HG03175 (cell line): ENCODE measurements around the gene PPP1R12C.
A peak's percentile ranks its signal among the peaks of the same experiment; 100 is the strongest.
"Not testable (repeated sequence)": the region's sequence is repeated elsewhere in the genome, so short reads cannot be mapped to it uniquely, and the experiment has no call there.

ENCODE experiments used
- ATAC-seq: cut with Tn5 transposase; IDR thresholded peaks from one replicate; pipeline ENCODE4 v1.9.1; 2021; ENCODE audit warnings: mild to moderate bottlenecking, moderate library complexity; ENCODE audit not compliant: unreplicated experiment

Gene PPP1R12C

DNA sequence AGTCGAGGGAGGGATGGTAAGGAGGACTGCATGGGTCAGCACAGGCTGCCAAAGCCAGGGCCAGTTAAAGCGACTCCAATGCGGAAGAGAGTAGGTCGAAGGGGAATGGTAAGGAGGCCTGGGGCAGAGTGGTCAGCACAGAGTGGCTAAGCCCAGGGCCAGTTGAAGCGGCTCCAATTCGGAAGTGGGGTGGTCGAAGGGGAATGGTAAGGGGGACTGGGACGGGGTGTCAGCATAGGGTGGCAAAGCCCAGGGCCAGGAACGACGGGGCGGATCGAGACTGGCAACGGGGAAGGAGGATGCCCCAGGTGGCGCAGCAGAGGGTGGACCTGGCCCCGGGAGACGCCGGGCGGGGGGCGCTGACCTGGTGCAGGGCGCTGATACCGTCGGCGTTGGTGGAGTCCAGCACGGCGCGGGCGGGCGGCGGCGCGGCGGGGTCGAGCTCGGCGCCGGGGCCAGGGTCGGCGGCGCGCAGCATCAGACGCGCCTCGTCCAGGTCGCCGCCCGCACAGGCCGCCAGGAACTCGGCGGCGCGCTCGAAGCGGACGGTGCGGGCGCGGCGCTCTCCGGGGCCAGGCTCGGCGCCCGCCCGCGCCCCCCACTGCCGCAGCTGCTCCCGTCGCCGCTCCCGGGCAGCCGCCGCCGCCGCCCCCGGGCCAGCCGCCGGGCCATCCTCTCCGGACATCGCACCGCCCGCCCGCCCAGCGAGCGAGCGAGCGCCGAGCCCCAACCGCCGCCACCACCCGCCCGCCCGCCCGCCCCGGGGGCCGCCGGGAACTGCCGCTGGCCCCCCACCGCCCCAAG is at the start of gene PPP1R12C:
PPP1R12C (minus strand) TSS at position 779 of the 804 bp plus-strand sequence; CDS start at position 685, 94 bp downstream.
- peak; percentile 8 for ATAC-seq

DNA sequence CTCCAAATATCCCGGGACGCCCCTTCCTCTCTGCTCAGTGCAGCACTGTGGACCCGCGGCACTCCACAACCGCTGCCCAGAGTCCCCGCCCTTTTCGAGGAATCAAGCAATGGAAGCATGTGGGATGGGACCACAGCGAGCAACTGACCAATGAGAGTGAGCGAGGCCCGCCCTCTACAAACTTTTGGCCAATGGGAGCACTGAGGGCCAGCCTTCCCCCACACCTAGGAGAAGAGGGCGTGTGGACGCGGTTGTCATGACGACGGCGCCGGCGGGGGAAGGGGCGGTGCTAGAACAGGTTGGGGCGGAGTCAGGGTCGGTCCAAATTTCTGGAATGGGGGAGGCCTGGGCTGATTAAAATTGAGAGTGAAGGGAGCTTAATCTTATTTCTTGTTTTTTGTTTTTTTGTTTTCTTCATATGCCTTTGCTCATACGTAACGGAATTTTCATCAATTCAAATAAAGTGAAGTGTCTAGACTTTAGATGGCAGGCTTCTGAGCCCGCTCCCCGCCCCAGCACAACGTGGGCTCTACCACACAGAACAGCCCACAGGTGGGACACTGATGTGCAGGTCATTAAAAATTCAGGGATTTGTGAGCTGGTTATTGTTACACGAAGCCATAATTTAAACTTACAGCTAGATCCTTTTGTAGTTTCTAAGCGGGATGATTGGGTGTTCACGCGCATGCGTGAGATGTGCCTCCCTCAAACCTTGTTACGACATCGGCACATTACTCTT is 49.3 kb upstream of the PPP1R12C start, which contains the start of gene DNAAF3:
DNAAF3 (minus strand) TSS at position 84 of the 739 bp plus-strand sequence. CDS start 200 bp downstream, outside the sequence.
- peak; percentile 85 for ATAC-seq

DNA sequence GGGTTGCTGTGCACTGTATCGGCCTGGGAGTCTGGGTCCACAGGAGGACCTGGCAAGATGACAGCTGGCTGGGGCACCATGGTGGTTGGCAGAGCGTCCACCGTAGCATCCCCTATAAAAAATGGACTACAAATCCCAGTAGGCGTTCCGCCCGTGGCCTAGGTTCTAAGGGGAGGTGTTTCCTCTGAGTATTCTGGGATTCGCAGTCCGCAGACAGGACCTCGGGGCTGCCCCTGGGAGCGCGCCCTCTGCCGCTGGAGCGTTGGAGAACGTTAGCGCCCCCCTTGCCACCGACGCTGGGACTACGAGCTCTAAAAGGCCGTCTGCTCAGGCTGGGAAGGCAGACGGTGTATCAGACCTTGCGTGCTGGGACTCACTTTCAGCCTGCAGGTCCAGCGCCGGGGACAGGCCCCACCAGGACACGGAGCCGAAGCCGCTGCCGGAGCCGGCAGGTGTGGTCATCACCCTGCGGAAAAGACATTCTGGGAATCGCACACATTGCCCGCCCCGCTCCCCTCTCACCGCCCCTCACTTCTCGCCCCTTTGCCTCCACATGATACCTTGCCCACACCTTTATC is 48.6 kb upstream of the PPP1R12C start:
- ATAC-seq: no peak

- ATAC-seq: no peak
Measured at GRCh38 chr19:55161571-55162322, 44.3 kb upstream of the PPP1R12C start.

DNA sequence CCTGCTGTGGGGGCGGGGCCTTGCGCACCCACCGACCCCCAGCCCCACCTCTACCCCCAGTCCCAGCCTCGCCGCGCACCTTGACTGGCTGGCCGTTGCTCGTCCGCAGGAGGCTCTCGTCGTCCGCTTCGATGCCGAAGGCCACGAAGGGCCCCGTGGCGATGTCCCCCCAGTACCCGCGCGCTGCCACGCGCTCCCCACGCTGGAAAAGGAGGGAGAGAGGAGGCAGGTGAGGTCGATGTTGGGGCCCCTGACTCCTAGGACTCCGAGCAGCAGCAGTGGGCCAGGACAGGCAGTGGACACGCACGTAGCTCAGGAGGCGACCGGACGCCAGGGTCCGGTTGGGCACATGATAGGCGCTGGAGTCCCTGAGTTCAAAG is 43.5 kb upstream of the PPP1R12C start:
- ATAC-seq: no peak

GRCh38 chr19:55160128-55160985 is 42.9 kb upstream of the PPP1R12C start:
- ATAC-seq: peak; percentile 56

DNA sequence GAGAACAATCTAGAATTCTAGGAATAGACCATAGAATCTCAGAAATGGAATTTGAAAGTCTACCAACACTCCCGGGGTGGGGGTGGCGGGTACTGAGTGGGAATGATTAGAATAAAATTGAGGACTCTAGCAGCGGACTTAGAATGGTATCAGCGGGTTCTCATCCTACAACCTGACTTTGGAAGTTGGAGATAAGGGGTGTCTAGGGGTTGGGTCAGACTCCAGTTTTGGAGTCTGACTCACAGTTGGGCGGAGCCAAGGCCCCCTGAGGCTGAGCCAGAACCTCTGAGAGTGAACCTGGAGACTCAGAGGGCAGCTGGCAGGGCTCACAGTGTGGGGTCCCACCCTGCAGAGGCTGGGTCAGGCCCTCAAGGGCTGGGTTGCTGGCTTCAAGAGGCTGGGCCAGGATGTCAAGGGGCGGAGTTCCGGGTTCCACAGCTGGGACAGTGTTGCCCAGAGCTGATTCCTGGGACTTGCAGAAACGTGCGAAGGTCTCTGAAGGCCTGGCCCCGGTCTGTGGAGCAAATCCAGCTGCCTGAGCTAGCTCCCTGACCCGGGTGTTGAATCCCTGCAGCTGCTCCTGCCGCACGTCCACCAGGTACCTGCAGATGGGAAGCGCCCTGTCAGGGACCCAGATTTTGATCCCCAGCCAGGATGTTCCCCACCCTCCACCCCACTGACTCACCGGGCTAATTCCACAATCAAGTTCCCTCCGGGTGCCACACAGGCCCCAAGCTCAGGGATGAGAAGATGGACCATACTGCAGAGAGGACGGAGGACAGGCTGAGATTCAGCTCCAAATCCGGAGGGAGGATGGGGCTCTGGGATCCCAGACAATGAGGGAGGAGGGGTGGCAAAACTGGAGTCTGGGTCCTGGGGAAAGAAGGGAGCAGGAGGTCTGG is 41.7 kb upstream of the PPP1R12C start:
- ATAC-seq: no peak

- no peak for ATAC-seq
Measured at GRCh38 chr19:55158423-55158822, 41.0 kb upstream of the PPP1R12C start.

DNA sequence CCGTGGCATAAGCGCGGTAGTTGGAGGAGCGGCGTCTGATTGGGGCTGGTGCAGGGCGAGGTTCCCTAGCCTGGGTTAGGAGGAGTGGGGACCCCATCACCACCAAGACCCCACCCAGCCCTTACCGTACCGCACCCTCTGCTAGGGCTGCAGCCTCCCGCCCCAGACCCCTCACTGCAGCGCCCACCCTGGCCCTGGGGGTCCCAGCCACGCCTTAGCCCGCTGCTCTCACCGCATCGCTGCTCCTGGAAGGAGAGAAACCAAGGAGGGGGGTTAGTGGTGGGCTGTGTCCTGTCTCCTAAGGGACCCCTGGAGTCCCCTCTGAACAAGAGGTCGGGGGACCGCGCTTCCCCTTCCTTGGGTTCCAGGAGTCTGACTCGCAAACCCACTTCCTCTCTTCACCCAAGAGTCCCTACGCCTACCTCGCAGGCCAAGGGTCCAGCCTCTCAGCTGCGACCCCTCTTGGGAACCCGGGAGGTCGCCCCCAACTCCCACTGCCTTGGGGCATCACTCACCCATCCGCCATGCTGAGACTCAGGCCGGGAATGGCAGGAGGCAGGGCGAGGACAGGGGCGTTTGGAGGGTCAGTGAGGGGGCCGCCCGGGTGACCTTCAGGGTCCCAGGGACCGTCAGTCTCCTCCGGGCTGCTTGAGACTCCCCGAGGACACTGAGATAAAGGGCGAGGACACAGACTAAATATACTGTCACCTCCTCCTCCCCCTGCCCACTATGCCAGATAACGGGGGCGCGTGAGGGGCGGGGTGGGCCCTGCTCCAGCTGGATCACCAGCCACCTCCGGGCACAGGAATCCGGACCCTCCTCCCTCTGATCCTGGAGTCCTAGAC is 39.8 kb upstream of the PPP1R12C start, which contains the start of gene TNNI3:
TNNI3 (minus strand) TSS at position 669 of the 845 bp plus-strand sequence; CDS start at position 526, 143 bp downstream.
- ATAC-seq: no peak

GRCh38 chr19:55156202-55157063 is 39.0 kb upstream of the PPP1R12C start:
- no peak for ATAC-seq

DNA sequence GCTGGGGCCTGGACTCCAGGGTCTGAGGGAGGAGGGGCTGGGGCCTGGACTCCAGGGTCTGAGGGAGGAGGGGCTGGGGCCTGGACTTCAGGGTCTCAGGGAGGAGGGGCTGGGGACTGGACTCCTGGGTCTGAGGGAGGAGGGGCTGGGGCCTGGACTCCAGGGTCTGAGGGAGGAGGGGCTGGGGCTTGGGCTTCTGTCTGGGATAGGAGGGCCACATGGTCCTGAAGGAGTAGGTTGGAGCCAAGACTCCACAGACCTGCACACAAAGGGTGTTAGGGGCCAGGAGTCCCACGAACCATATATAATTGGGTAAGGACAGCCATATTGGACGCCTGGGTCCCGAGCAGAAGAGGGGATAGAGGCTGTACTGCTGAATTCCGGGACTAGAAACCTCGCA is 38.3 kb upstream of the PPP1R12C start:
- ATAC-seq: not testable (repeated sequence)

- no peak for ATAC-seq
Measured at GRCh38 chr19:55153652-55154264, 36.3 kb upstream of the PPP1R12C start.

GRCh38 chr19:55152017-55152416 is 34.6 kb upstream of the PPP1R12C start:
- ATAC-seq: no peak

DNA sequence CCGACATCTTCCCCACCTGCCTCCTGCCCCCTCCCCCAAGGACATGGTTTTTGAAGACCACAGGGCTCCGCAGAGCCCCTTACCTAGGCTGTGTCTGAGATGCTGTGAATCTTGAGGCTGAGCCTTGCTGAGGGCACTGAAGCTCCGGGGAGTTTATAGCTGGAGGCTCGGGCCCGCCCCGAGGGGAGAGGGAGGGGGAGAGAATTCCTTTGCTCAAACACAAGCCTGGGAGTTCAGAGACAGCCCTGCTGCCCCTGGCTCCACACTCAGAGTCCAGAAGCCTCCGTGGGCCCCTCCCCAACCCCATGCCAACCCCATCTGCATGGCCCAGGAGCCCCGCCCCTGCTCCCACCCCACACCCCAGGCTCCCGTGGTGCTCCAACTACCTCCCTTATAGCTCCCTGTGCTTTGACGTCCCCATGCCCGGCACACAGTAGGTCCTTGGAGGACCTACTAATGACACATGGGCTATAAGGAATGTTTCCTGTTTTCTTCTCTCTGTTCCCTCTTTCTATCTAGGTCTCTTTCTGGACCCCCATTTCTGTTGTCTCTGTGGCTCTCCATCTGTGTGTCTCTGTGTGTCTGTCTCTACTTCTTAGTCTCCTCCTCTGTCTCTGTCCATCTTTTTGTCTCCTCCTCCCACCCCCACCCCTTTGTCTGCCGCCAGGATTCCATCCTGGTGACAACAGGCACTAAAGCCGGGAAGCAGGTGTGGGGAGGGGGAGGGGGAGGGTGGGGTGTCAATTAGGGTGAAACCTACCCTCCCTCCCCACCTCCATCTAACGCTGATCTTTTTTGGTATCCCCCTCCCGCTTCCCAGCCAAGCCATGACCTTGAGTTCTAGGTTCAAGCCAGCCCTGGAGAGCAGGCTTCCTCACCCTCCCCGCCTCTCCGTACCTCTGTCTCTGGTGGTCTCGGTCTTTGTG is 31.9 kb upstream of the PPP1R12C start, which contains the start of gene TNNT1:
TNNT1 (minus strand) TSS at position 129 of the 926 bp plus-strand sequence. CDS start 2,049 bp downstream, outside the sequence.
- ATAC-seq: no peak

- ATAC-seq: no peak
Measured at GRCh38 chr19:55147545-55148251, 30.3 kb upstream of the PPP1R12C start.
